Activated naive CD8-positive, alpha-beta T cell treated with anti-CD3 and anti-CD28 coated beads, Interleukin-2, amount 50 U/mL, for 24 hours (primary cell): ENCODE results near the gene ARL3.

Experiments
- ATAC-seq: fragments of 150-1000 bp; cut with Tn5 transposase; one replicate; pipeline ENCODE4 v1.10.0; 2021
- DNase-seq: peaks from one replicate; pipeline ENCODE4 v3.0.0; 2021
- H3K27ac Mint-ChIP-seq: one replicate; pipeline ENCODE4 v1.8.0; 2021; ENCODE audit warnings: mild to moderate bottlenecking, mixed read lengths
- H3K27me3 Mint-ChIP-seq: one replicate; pipeline ENCODE4 v1.8.0; 2021; ENCODE audit warnings: mixed read lengths
- H3K36me3 Mint-ChIP-seq: one replicate; pipeline ENCODE4 v1.8.0; 2021; ENCODE audit warnings: low read depth, mixed read lengths
- H3K4me1 Mint-ChIP-seq: one replicate; pipeline ENCODE4 v1.8.0; 2021; ENCODE audit warnings: mixed read lengths
- H3K4me3 Mint-ChIP-seq: one replicate; pipeline ENCODE4 v1.8.0; 2021; ENCODE audit warnings: mild to moderate bottlenecking, moderate library complexity, mixed read lengths
- H3K9me3 Mint-ChIP-seq: one replicate; pipeline ENCODE4 v1.8.0; 2021; ENCODE audit warnings: mixed read lengths

Gene ARL3

DNA sequence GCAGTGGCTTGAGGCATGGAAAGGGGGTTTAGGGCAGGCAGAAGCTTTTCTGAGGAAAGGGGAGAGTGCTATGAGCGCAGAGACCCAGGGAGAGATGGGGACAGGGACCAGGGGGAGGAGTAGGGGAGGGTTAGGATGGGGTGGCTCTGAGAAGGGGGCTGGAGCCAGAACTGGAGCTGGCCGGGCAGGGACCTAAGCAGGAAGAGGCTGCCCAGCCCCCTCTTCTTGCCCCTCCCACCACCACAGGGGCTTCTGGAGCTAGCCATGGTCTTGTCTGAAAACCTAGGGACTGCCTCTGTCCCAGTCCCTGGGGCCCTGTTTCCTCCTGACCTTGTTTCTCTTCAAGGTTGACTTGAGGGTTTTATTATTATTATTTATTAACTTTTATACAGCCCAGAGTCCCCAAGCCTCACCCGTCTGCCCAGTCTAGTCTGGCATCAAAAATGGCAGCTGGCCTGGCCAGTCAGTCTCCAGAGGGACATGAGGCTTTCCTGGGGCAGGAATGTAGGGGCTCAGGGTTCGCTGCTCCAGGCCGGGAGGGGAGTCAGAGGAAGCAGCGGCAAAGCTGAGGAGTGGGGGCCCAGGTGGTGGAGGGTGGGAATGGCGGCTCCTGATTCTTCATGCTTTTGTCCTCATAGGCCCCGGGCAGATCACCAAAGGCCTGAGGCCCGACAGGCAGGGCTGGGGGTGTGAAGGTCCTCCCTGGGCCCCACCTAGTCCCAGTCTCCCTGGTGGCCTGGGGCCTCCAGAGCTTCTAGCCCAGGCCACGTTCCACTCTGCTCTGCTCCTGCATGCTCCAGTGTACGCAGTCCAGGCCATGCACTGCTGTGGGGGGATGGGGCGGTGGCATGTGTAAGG lies 64.2 kb downstream of the ARL3 start:
- Mint-ChIP-seq H3K4me3 (peak overlapping the region; percentile 96), H3K36me3 (peaks cover 50% of the 10 kb centered on the region), H3K27ac (peak overlapping the region; percentile 54), H3K27me3 (no peaks in the 10 kb centered on the region), H3K4me1 (peaks cover 81% of the 10 kb centered on the region), H3K9me3 (no peaks in the 10 kb centered on the region)
- ATAC-seq (no peak), DNase-seq (no peak)

DNA sequence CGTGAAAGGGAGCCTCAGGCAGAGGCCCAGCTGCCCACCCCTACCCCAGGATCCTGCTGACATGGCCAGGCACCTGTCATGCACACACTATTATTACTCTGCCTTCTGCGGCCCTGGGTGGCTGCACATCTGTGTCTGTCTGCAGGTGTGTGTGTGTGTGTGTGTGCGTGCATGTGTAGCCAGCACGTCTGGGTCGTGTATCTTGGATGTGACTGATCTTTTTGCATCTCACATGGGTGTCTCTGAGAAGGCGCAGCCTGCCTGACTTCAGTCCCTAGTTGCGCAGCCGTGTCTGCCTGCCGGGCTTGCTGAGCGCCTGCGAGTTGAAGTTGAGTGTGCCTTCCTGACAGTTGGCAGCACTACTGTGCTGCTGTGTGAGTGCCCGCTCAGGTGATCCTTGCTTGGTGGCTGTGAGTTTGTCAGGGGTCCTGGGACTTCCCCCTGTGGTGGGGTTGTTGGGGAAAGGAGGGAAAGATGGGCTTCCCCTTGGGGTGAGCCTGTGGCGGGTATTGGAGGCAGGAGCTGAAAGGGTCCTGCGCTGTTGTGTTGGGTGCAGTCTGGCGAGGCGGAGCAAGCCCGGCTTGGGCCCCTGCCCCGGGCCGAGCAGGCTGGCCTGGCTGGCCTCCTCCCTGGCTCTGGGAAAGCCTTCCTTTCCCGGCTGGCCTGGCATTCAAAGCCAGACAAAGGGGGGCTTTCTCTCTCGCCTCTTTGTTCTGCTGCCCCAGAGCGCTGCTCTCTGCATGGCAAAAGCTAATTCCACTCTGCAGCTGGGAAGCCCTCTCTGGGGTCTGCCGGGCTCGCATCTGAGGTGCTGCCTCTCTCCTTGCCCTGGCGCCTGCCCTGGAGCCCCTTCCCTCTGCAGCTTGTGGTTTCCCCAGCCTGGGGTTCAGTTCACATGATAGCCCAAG lies 65.1 kb downstream of the ARL3 start:
- no peaks in the 10 kb centered on the region for H3K9me3 Mint-ChIP-seq
- peaks cover 45% of the 10 kb centered on the region for H3K36me3 Mint-ChIP-seq
- H3K4me3 Mint-ChIP-seq = peak overlapping the region; percentile 96
- no peaks in the 10 kb centered on the region for H3K27me3 Mint-ChIP-seq
- peak overlapping the region; percentile 84 for H3K27ac Mint-ChIP-seq
- H3K4me1 Mint-ChIP-seq = peaks cover 81% of the 10 kb centered on the region
- DNase-seq = peak; percentile 56
- ATAC-seq = peak; percentile 4

DNA sequence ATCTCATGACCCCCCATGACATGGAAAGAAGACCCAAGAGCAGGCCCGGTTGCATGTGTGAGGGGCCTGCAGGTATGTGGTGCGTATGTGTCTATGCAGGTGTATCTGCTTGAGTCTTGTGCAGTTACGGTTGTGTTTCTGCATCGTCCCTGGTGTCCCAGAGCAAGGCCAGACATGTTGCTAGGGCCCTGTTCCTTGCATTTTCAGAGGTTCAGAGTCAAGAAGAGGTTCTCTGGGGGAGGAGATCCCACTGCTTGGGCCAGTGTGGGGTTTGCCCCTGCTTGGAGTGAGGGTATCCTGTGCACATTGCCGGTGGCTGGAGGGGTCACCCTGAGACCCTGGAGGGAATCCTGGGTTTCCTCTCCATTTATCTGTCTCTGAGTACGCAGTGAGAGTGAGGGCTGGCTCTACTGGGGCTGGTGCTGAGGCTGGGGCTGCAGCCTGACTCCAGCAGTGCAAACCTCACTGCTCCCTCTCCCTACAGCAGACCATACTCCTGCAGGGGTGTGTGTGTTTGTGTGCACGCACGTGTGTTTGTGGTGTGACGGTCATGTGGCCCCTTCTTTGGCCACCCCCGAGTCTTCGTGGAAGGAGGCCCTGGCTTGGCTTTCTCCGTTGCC lies 65.8 kb downstream of the ARL3 start:
- Mint-ChIP-seq H3K9me3 (no peaks in the 10 kb centered on the region), H3K27ac (no peak overlapping the region), H3K27me3 (no peaks in the 10 kb centered on the region), H3K36me3 (peaks cover 39% of the 10 kb centered on the region), H3K4me1 (peaks cover 74% of the 10 kb centered on the region), H3K4me3 (peak overlapping the region; percentile 96)
- ATAC-seq (no peak), DNase-seq (no peak)

DNA sequence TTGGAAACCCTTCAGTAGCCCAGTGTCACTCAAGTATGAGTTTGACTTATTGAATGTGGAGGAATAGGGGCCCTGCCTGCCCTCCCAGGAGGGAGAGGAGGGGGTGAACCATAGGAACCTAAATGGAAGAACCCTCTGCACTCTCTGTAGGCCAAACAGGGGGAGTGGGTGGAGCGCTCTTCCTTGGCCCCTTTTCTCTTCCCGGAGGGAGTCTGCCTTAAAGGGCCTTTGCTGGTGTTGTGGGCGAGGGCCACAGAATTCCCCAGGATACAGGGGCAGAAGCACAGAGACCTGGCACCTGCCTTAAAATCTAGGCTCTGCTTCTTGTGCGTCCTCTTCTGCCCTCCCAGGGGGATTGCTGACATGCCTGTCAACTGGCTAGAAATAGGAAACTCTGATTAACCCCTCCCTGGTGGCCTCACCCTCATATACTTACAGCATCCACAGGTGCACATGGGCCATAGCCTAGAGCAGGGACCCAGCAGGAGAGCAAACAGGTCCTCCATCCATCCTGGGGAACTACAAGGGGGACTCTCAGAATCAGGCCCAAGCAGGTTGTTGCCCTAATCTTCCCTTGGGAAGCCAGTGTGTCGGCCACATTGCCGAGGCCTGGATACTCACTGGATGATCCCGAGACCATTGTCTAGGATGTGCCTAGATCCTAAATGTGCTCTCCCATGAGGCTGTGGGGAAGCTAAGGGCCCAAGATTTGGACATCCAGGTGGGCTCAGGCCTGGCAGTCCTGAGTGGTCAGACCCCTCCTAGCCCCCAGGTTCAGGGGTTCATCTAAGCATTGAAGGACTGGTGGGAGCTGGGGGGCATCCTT lies 66.5 kb downstream of the ARL3 start:
- Mint-ChIP-seq H3K27ac (peak overlapping the region; percentile 98), H3K9me3 (no peaks in the 10 kb centered on the region), H3K4me1 (peaks cover 67% of the 10 kb centered on the region), H3K36me3 (peaks cover 32% of the 10 kb centered on the region), H3K27me3 (no peaks in the 10 kb centered on the region), H3K4me3 (peak overlapping the region; percentile 96)
- DNase-seq (no peak), ATAC-seq (no peak)

DNA sequence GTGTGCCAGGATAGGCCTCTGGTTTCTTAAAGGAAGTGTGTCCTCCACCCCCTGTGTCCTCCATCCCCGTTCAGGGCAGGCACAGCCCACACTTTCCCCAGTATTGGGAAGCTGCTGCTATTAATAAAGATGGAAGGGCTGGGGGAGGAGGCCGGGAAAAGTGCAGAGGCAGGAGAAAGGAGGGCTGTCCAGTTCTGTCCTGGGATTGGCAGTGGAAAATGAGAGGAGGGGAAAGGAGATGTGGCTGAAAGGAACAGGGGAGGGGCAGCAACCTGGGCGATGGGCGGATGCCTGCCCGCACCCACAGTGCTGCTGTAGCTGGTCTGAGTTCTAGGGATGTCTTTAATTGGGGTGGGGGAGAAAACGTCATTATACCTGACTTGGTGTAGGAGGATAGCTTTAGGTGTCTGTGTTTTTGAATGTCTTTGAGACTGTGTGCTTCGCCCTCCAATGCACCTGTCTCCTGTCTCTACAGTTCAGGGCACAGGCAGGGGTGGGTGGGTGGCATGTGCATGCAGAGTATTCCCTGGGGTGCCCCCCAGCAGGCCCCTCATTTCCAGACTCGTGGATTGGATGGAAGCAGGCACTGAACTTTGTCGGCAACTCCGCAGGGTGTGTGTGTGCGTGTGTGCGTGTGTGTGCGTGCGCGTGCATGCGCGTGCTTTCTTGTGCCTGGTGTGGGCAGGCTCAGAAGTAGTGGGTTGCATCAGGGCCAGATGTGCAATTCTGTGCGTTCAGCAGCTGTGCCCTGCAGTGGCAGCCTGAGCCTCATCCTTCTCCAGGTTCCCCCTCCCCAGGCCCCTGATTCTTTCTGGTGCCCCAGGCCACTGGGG lies 67.4 kb downstream of the ARL3 start:
- H3K9me3 Mint-ChIP-seq = no peaks in the 10 kb centered on the region
- DNase-seq = peak; percentile 51
- peaks cover 25% of the 10 kb centered on the region for H3K36me3 Mint-ChIP-seq
- peak overlapping the region; percentile 96 for H3K4me3 Mint-ChIP-seq
- H3K4me1 Mint-ChIP-seq = peaks cover 61% of the 10 kb centered on the region
- H3K27me3 Mint-ChIP-seq = no peaks in the 10 kb centered on the region
- no peak for ATAC-seq
- peak overlapping the region; percentile 98 for H3K27ac Mint-ChIP-seq

DNA sequence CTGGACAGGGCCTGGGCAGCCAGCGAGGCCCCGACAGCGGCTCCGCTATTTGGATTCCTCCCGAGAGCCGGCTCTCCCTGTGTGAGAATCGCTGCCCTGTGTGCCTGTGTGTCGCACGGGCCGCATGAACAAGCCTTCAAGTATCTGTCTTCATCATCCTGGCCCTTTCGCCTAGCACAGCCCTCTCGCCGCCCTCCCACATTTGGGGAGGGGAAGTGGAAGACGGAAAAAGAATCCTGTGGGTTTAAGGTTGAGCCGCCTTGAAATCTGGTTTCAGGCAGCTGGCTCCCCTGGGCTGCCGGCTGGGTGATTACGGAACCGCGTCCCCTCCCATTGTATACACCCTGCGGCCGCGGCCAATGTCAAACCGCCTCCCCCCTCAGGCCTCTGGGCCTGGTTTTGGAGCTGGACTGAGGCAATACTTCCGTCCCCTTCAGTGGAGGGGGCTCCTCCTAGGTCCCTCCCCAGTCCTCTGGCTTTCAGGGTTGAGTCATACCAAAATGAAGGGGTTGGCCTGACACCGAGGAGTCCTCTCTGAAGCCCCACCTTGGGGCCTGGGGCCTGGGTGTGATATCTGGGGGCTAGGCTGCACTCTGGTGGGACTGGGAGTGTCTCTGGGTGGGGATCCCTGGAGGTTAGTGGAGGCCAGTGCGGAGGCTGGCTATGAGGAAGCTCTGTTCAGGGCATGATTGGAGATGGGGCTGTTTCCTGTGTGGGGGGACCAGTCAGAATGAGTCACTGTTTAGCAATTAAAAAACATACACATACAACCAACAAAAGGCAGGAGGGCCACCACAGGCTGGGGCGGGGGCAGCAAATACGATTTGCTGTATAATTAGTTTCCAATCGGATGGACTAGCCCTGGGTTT lies 68.2 kb downstream of the ARL3 start:
- Mint-ChIP-seq H3K4me1 (peaks cover 57% of the 10 kb centered on the region), H3K27ac (peak overlapping the region; percentile 98), H3K9me3 (no peaks in the 10 kb centered on the region), H3K4me3 (peak overlapping the region; percentile 96), H3K36me3 (peaks cover 25% of the 10 kb centered on the region), H3K27me3 (no peaks in the 10 kb centered on the region)
- ATAC-seq = peak; percentile 69
- DNase-seq = peak; percentile 83

DNA sequence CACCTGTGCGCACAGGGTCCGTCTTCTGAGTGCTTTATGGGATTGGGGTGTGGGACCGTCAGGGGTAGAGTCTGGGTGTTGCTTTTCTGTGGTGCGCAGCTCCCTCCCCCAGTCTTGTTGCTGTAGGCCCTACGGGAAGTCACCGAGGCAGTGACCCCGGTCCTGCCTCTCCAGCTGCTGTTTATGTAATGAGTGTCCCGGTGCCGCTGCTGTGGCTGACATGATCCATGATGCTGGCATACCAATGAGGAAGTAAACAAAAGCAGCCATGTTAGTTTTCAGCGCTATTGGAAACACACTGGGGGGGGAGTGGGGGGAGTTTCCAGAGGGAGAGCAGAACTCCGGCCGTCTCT lies 68.8 kb downstream of the ARL3 start:
- DNase-seq (no peak), ATAC-seq (no peak)
- Mint-ChIP-seq H3K4me1 (peaks cover 51% of the 10 kb centered on the region), H3K9me3 (no peaks in the 10 kb centered on the region), H3K36me3 (peaks cover 25% of the 10 kb centered on the region), H3K4me3 (peak overlapping the region; percentile 96), H3K27ac (peak overlapping the region; percentile 98), H3K27me3 (no peaks in the 10 kb centered on the region)

DNA sequence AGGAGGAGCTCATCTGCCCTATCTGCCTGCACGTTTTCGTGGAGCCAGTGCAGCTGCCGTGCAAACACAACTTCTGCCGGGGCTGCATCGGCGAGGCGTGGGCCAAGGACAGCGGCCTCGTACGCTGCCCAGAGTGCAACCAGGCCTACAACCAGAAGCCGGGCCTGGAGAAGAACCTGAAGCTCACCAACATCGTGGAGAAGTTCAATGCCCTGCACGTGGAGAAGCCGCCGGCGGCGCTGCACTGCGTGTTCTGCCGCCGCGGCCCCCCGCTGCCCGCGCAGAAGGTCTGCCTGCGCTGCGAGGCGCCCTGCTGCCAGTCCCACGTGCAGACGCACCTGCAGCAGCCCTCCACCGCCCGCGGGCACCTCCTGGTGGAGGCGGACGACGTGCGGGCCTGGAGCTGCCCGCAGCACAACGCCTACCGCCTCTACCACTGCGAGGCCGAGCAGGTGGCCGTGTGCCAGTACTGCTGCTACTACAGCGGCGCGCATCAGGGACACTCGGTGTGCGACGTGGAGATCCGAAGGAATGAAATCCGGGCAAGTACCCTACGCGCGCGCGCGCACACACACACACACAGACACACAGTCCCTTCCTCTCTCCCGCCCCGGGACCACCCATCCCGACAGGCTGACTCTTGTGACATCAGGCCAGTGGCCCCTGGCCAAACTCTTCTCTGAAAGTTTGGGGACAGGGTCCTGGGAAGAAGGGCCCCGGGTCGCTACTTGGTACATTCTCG lies 69.4 kb downstream of the ARL3 start:
- peaks cover 25% of the 10 kb centered on the region for H3K36me3 Mint-ChIP-seq
- peak overlapping the region; percentile 98 for H3K27ac Mint-ChIP-seq
- H3K9me3 Mint-ChIP-seq = no peaks in the 10 kb centered on the region
- H3K4me1 Mint-ChIP-seq = peaks cover 46% of the 10 kb centered on the region
- no peaks in the 10 kb centered on the region for H3K27me3 Mint-ChIP-seq
- DNase-seq (peak; percentile 80), ATAC-seq (peak; percentile 3)
- peak overlapping the region; percentile 96 for H3K4me3 Mint-ChIP-seq

DNA sequence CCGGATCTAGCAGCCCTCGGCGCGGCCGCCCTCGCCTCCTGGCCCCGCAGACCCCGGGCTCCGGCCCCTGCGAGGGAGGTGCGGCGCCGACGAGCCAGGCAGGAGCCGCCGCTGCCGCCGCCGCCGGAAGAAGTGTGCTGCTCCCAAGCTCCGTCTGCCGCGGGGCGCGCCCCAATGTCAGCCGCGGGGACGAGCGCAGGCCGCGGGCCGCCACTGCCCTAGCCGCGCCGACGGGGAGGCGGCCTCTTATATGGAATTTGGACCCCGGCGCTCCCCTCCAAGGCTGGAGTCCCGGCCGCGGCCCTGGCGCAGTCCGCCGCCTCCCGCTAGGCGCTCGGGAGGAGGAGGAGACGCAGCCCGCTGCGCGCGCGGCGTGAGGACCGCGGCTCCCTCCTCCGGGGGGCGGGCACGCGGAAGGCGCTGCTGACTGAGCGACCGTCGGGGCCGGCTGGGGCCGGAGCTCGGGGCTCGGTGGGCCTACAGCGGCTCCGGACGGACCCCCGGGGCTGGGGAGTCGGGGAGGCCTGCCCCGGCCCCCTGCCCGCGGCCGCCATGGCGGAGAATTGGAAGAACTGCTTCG lies 70.0 kb downstream of the ARL3 start, which contains the start of gene TRIM8:
Gene TRIM8 (plus strand): TSS at position 414 of the 580 bp plus-strand sequence. CDS start 139 bp downstream, at position 553.
- ATAC-seq (no peak), DNase-seq (peak; percentile 66)
- H3K27ac Mint-ChIP-seq = peak within 1 kb of the TSS; percentile 98
- H3K27me3 Mint-ChIP-seq = no peaks in the 10 kb centered on the region
- H3K4me3 Mint-ChIP-seq = peak within 1 kb of the TSS; percentile 96
- peaks cover 42% of the 10 kb centered on the region for H3K4me1 Mint-ChIP-seq
- H3K9me3 Mint-ChIP-seq = no peaks in the 10 kb centered on the region
- peaks cover 25% of the 10 kb centered on the region for H3K36me3 Mint-ChIP-seq

DNA sequence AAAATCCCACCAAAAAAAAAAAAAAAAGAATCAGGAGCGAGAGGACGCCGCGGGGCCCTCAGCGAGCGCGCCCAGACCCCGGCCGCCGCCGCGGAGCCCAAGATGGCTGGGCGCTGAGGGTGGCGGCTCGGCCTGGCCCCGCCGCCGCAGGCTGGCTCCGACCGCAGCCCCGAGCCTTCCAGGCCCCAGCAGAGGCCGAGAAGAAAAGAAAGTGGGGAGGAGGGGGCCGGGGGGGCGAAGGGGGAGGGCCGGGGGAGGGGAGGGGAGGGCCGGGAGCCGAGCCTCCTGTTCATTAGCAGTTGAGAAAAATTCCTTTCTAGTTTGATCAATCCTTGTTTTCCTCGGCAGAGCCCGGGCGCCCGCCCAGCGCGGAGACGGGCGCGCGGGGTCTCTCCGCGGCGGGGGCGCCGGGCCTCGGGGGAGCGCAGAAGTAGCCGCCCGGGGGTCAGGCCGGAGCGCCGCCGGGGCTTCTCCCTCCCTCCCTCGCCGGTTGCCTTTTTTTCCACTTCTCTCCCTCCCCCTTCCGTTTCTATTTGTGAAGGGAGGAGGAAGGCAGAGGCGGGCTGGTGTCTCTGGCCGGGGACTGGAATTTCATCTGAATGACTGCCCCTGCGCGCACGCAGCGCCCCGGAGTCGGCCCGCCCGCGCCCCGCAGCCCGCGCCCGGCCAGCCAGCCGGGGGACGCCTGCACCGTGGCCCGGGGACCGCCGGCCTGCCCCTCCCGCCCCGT lies 70.7 kb downstream of the ARL3 start:
- Mint-ChIP-seq H3K27me3 (no peaks in the 10 kb centered on the region), H3K9me3 (no peaks in the 10 kb centered on the region), H3K4me3 (peak overlapping the region; percentile 87), H3K36me3 (peaks cover 22% of the 10 kb centered on the region), H3K4me1 (peaks cover 35% of the 10 kb centered on the region), H3K27ac (peak overlapping the region; percentile 82)
- DNase-seq (peak; percentile 67), ATAC-seq (no peak)

DNA sequence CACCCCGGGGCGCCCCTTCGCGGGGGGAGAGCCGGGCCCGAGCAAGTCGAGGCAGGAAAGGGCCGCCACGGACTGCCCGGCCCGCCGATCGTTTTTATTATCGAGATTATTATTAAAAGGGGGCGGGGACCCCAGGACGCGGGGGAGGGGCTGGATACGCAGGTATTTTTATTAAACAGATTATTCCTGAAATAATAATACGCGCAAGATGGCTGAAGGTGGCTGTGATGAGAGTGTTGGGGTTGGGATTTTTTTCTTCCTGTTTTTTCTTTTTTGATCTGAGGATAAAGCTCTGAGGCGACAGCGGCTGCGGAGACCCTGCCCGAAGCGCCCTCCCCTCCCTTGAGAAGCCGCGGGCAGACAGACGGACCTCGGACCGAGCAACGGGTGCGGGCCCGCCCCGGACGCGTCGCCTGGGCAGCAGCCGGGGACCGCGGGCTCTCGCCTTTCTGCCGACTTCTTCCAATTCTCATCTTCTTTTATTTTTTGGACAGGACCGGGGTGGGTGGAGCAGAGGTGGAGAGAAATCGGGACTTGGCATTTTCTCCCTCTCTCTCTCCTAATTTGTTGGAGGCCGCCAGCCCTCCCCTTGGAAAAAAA lies 71.4 kb downstream of the ARL3 start:
- DNase-seq (peak; percentile 50), ATAC-seq (no peak)
- peaks cover 28% of the 10 kb centered on the region for H3K4me1 Mint-ChIP-seq
- no peaks in the 10 kb centered on the region for H3K27me3 Mint-ChIP-seq
- H3K9me3 Mint-ChIP-seq = no peaks in the 10 kb centered on the region
- H3K27ac Mint-ChIP-seq = peak overlapping the region; percentile 82
- H3K4me3 Mint-ChIP-seq = peak overlapping the region; percentile 87
- peaks cover 19% of the 10 kb centered on the region for H3K36me3 Mint-ChIP-seq
